Measurements from ENCODE around the gene HOXD4.

Gene HOXD4

GRCh38 chr2:176126929-176127773, 24.2 kb upstream of the HOXD4 start:
- peak in 39 of 51 donors; percentile 1 to 71 (median 20) for DNase-seq

DNA sequence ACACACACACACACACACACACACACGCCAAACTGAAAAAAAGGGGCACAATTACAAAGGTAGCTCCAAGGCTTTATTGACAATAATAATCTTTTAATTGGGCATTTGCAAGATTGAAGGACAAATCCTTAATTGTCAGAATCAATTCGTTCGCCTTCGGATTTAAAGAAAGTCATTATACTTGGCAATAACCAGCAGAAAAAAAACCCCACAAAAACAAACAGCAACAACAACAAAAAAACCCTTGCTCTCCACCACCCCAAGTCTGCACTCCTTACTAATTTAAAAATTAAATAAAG, 23.6 kb upstream of the HOXD4 start:
- no peak for DNase-seq

DNA sequence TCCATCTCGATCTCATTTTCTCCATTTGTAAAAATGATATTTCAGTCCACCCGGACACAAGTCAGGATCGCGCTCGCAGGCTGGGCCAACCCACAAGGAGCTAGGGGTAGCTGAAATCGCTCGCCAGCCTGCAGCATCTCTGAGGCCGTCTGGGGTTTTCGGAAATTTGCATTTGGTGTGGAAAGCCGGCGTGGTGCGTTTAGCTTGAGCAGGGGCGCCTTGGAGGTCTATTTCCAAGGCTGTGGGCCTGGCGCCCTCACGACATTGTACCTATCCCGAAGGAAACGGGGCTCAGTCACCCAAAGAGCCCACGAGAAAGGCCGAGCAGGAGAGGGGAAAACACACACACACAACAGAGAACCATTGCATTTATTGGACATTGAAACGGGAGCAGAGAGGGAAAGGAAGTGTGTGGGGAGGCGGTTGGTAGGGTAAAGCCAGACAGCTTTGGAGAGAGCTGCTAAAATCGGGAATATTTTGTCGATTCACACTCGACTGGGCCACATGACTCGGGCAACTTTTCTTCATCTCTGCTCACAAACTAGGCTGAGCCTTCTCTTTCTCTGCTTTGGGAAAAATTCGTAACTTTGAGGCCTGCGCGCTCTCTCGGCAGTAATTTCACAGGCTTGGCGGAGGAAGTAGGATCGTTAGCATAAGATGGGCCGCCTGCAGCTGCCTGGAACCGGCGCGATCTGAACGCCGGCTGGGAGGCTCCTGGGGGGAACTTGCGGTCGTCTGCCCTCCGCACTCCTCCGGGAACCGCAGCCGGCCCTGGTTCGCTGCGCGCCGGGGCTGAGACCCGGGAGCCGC, 23.0 kb upstream of the HOXD4 start:
- DNase-seq, result no peak

GRCh38 chr2:176128982-176129796, 22.2 kb upstream of the HOXD4 start, which contains the start of gene HOXD8:
TSS of gene HOXD8 (plus strand) at chr2:176129705. CDS start at chr2:176130367, 662 bp downstream.
- DNase-seq, result no peak

- DNase-seq, result no peak
Observed at GRCh38 chr2:176129813-176130146, 21.6 kb upstream of the HOXD4 start.

DNA sequence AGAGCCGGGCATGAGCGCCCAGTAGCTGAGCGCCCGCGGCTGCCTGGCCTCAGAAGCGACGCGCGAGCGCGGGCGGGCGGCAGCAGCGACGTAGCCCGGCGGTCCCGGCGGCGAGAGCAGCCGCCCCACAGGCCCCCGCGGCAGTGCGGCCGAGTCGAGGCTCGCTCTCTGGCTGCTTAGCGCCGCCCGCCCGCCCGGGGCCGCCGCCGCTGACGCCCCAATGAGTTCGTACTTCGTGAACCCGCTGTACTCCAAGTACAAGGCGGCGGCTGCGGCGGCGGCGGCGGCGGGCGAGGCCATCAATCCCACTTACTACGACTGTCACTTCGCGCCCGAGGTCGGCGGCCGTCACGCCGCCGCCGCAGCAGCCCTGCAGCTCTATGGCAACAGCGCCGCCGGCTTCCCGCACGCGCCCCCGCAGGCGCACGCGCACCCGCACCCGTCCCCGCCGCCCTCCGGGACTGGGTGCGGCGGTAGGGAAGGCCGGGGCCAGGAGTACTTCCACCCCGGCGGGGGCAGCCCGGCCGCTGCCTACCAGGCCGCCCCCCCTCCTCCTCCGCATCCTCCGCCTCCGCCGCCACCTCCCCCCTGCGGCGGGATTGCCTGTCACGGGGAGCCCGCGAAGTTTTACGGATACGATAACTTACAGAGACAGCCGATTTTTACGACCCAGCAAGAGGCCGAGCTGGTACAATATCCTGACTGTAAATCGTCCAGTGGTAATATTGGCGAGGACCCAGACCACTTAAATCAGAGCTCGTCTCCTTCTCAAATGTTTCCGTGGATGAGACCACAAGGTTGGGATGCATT, 21.0 kb upstream of the HOXD4 start:
- DNase-seq, result no peak

GRCh38 chr2:176130957-176131847, 20.1 kb upstream of the HOXD4 start:
- DNase-seq, result no peak

DNA sequence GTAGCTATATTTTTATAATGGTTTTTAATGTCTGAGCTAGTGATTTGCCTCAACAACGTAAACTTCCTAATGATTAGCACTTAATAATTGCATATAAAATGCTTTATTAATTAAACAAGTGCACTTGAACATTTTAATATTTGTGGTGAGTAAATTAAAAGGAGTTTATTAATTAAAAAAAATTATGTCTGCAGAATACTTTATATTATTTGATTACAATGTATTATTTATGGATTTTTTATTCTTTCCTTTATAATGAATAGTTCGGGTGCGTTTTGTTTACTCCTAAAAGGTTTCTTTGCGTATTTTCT, 19.5 kb upstream of the HOXD4 start:
- DNase-seq, result no peak

- no peak for DNase-seq
Observed at GRCh38 chr2:176132205-176133171, 18.9 kb upstream of the HOXD4 start.

DNA sequence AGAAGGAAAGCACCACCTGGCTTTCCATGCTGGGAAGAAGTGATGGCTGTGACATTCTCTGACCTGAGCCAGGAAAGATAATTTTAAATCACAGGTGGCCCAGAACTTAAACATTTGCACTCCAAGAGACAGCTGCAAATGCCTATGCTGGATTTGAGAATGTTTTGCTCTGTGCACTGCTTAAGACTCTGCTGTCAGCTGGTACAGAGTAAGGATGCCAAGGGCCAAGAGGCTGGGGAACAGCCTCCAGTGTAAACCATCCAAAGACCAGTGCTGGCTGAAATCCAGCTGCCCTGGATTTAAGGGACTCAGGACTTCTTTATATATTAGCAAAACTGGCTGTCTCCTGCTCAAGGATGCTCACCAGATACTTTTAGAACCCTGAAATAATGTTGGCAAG, 18.0 kb upstream of the HOXD4 start:
- no peak for DNase-seq

- no peak for DNase-seq
Observed at GRCh38 chr2:176134035-176134434, 17.3 kb upstream of the HOXD4 start.

- DNase-seq, result no peak
Observed at GRCh38 chr2:176135035-176135440, 16.3 kb upstream of the HOXD4 start.

DNA sequence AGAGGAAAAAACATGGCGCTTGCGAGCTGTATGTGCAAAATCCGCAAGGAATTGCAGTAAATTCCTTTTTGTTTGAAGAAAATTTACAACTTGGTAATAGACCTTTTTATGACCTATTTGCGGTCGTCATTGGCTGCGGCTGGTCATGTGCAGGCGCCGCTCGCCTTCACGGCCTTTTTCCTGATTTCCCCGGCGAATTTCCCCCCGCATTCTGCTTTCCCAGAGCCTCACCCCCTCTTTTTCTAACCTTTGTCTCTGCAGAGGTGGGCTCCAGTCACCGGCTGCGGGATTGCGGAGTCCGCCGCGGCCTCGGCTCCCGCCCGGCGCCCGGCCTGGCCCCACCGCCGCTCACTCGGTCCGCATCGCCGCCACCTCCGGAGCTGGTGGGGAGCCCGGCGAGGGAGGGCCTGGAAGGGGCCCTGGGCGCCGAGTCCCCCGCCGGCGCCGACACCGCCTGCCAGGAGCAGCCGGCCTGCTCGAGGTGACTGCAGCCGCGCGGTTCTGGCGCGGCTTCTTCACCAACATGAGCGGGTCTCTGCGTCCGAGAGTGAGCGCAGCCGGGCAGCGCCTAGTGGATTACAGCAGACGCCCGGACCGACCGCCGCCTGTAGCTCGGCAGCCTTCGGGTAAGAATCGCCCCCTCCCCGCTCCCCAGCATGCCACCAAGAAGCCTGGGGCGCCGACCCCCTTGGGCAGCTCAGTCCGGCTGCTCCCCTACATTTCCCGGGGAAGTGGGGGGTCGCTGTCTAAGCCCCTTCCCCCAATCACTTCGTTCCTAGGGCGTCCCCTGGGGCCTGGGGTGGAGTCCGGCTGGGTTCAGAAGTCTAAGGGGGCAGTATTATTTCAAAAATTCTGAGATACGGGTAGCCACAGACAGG, 14.7 kb upstream of the HOXD4 start:
- no peak for DNase-seq

GRCh38 chr2:176137252-176137580, 14.1 kb upstream of the HOXD4 start:
- no peak for DNase-seq

DNA sequence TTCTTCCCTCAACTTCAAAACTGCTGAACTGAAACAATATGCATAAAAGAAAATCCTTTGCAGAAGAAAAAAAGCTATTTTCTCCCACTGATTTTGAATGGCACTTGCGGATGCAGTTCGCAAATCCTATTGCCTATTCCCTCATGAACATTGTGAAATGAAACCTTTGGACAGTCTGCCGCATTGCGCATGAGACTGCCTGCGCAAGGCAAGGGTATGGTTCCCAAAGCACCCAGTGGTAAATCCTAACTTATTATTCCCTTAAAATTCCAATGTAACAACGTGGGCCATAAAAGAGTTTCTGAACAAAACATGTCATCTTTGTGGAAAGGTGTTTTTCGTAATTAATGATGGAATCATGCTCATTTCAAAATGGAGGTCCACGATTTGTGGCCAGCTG, 13.4 kb upstream of the HOXD4 start:
- DNase-seq, result no peak

GRCh38 chr2:176138526-176138922, 12.8 kb upstream of the HOXD4 start:
- DNase-seq, result no peak

- no peak for DNase-seq
Observed at GRCh38 chr2:176138923-176139660, 12.3 kb upstream of the HOXD4 start.

Measured in hypothalamus (tissue), 51 donors.